Activated CD4-positive, alpha-beta T cell treated with anti-CD3 and anti-CD28 coated beads for 36 hours (primary cell): ENCODE measurements around the gene CTNS. TPM values are rescaled to one million over a fixed set of nuclear protein-coding genes. Genes with fewer than 3 reads are reported as not detected.

ENCODE experiments used
- ATAC-seq: fragments of 200-7000 bp; cut with Tn5 transposase; one replicate; pipeline ENCODE4 v1.10.0; 2021; ENCODE audit warnings: mild to moderate bottlenecking, moderate library complexity
- CTCF ChIA-PET: fragments of 350-600 bp; sonication (Branson Sonifier 250); formaldehyde crosslinking; loops from one replicate; lab custom pipeline; 2021; ENCODE audit warnings: antibody characterized with exemption; lab: Charles Lee
- POLR2A ChIA-PET: fragments of 350-600 bp; sonication (Branson Sonifier 250); formaldehyde crosslinking; loops from one replicate; lab custom pipeline; 2021; ENCODE audit warnings: antibody characterized with exemption, inconsistent platforms; lab: Charles Lee
- DNase-seq: peaks from one replicate; pipeline ENCODE4 v3.0.0-alpha.2; 2020
- H3K27ac Mint-ChIP-seq: one replicate; pipeline ENCODE4 v1.8.0; 2021; ENCODE audit warnings: mixed read lengths
- H3K27me3 Mint-ChIP-seq: one replicate; pipeline ENCODE4 v1.8.0; 2021; ENCODE audit warnings: mixed read lengths
- H3K36me3 Mint-ChIP-seq: one replicate; pipeline ENCODE4 v1.8.0; 2021; ENCODE audit warnings: low read depth, mixed read lengths
- H3K4me1 Mint-ChIP-seq: one replicate; pipeline ENCODE4 v1.8.0; 2021; ENCODE audit warnings: mixed read lengths
- H3K4me3 Mint-ChIP-seq: one replicate; pipeline ENCODE4 v1.8.0; 2021; ENCODE audit warnings: mild to moderate bottlenecking, moderate library complexity, mixed read lengths
- H3K9me3 Mint-ChIP-seq: one replicate; pipeline ENCODE4 v1.8.0; 2021; ENCODE audit warnings: low read depth, mixed read lengths
- intact Hi-C, 2 experiments: fragments of 100-400 bp; cut with DNase I in 1 of 2; cut with micrococcal nuclease in 1 of 2; formaldehyde crosslinking; loops; one replicate each; pipeline versions ENCODE4 v1.14.2 to v1.15.1; 2022 to 2024; cut with DNase I, micrococcal nuclease
- total RNA-seq, 2 experiments: library from RNA; stranded (reverse); gene quantifications; one replicate each; pipeline ENCODE4 v1.2.3, GENCODE V29; 2021

Gene CTNS
- total RNA-seq, 2 experiments from 2014 or later: 10.1 to 11.1 TPM

DNA sequence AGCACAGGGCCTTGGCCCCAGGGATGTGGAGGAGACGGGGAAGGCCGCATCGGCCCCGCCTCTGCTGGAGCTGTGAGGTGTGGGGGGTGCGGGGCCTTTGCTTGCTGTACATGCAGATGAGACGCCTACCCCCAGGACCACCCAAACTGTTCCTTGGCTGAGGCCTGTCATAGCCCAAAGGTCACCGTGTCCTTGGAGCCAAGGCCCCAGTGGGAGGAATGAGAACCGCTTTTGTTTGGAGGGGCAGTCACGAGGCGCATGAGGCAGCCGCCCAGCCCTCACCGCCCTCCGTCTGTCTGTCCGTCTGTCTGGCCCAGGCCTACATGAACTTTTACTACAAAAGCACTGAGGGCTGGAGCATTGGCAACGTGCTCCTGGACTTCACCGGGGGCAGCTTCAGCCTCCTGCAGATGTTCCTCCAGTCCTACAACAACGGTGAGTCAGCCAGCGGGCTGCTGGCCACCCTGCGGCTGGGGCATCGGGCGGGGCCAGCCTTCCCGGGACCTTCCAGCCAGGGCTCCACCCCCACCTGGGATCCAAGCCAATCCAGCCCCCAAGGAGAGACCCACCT lies 23.1 kb downstream of the CTNS start:
- Mint-ChIP-seq H3K9me3 (no peaks in the 10 kb centered on the region), H3K36me3 (no peaks in the 10 kb centered on the region), H3K4me3 (no peak overlapping the region), H3K27me3 (no peaks in the 10 kb centered on the region), H3K4me1 (no peaks in the 10 kb centered on the region), H3K27ac (no peak overlapping the region)
- ATAC-seq (no peak), DNase-seq (no peak)
- ChIA-PET POLR2A (no interaction called here), CTCF (interaction anchor here (0.5 kb wide), 1 partner anchor 186 kb away, joined by 3 read pairs; the partner anchor contains the start of gene NCBP3)
- intact Hi-C loops: no loop called here

DNA sequence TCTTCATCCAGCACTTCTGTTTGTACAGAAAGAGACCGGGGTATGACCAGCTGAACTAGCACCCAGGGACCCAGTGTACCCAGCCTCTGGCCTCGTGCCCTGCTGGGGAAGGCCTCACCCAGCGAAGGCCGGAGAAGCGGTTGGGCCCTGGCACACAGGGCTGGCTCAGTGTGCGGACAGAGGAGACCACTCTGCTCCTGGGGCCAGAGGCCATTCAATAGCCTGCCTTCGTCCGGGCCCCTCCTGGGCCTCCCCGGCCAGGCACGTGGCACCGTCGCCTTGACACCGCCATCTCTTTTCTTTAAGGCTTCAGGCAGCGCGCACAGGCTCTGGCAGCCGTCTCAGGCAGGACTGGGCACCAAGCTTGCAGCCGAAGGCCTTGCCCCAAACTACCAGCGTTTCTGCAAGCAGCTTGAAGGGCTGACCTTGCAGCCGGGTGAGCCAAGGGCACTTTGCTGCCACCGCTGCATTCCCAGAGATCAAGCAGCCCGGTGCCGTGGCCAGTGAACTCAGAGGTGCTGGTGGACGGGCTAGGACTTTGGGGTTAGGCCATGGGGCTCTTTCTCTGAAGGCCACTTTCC lies 23.8 kb downstream of the CTNS start:
- CTCF ChIA-PET: no interaction called here
- Mint-ChIP-seq H3K36me3 (no peaks in the 10 kb centered on the region), H3K9me3 (no peaks in the 10 kb centered on the region), H3K4me1 (no peaks in the 10 kb centered on the region), H3K27ac (no peak overlapping the region), H3K27me3 (no peaks in the 10 kb centered on the region), H3K4me3 (no peak overlapping the region)
- POLR2A ChIA-PET: no interaction called here
- ATAC-seq: no peak
- DNase-seq: no peak
- intact Hi-C loops: no loop called here

DNA sequence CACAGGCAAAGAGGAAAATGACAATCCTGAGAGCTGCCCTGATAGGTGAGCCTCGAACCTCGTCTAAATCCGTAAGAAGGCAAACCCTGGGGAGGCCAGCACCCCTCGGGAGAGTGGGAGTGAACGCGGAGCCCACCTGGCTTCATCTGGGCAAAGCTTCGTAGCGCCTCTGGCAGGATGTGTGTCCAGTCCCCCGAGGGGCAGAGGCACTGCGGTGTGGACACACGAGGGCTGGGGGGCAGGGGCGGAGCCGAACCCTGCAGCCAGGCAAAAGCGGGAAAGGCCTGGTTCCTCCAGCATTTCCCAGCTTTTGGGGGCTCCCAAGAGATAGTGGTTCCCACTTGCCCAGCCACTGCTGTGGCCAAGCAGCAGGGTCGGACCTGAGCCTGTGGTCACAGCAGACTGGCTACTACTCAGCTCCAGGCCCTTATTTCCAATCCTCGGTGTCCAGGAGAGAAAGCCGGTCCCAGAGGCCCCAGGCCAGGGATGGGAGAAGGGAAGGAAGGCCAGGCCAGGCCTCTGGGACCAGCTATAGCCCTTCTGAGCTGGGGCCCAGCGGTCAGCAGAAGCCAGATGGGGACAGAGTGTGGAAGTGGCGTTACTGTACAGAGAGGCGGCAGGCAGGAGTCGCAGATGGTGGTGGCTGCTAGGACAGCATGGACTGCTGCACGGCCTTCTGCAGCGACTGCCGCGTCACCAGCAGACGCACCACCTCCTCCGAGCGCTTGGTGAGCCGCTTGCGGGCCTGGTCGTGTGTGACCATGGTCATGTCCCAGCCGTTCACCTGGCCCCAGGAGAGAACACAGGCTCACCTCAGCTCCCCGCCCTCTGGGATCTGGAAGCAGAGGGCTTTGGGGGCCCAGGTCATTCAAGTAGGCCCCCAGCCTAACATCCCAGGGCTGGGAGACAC lies 26.8 kb downstream of the CTNS start:
- Mint-ChIP-seq H3K4me3 (no peak overlapping the region), H3K27me3 (no peaks in the 10 kb centered on the region), H3K36me3 (no peaks in the 10 kb centered on the region), H3K27ac (no peak overlapping the region), H3K4me1 (peaks cover 5% of the 10 kb centered on the region), H3K9me3 (no peaks in the 10 kb centered on the region)
- ChIA-PET CTCF (interaction anchor here (0.9 kb wide), 1 partner anchor 183 kb away, joined by 3 read pairs; no protein-coding TSS in a partner anchor), POLR2A (no interaction called here)
- intact Hi-C loops: no loop called here
- ATAC-seq (no peak), DNase-seq (no peak)

DNA sequence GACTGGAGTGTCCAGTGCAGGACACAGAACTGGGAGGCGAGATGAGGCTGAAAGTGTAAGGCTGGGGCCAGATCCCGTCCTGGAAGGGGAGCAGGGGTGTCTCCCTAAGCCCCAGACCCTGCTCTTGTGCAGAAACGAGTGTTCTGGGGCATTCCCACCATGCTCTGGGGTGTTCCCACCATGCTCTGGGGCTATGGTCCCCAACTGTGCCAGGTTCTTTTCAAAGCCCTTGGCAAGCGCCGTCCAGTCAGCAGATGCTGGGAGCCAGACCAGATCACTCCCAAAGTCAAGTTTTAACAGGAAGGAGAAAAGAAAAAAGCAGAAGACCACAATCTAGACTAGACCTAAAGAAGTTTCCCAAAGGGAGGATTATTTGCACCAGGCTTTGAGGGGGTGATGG lies 29.3 kb downstream of the CTNS start:
- Mint-ChIP-seq H3K27ac (no peak overlapping the region), H3K4me1 (peaks cover 16% of the 10 kb centered on the region), H3K4me3 (no peak overlapping the region), H3K36me3 (peaks cover 9% of the 10 kb centered on the region), H3K27me3 (no peaks in the 10 kb centered on the region), H3K9me3 (no peaks in the 10 kb centered on the region)
- intact Hi-C loops: no loop called here
- ChIA-PET CTCF (no interaction called here), POLR2A (no interaction called here)
- no peak for ATAC-seq
- DNase-seq: no peak

DNA sequence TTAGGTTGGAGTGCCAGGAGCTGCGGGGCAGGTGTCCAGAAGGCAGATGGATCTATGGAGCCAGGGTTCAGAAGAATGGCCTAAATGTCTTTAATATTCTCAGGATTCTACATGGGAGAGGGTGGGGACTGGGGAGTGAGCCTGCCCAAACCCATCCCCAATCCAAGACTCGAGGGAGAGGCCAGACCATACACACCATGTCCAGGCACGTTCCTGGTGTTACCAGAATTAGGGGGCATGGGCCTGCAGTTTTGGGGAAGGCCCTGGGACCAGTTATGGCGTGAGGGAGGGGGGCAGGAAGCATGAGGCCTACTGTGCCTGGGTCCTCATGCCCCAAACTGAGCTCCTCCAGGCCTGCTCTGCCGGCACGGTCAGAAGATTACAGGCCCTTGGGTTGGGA lies 30.0 kb downstream of the CTNS start:
- intact Hi-C loops: no loop called here
- POLR2A ChIA-PET: interaction anchor here (0.6 kb wide), 2 partner anchors 26 to 125 kb away, joined by 3 to 9 read pairs; no protein-coding TSS in a partner anchor

DNA sequence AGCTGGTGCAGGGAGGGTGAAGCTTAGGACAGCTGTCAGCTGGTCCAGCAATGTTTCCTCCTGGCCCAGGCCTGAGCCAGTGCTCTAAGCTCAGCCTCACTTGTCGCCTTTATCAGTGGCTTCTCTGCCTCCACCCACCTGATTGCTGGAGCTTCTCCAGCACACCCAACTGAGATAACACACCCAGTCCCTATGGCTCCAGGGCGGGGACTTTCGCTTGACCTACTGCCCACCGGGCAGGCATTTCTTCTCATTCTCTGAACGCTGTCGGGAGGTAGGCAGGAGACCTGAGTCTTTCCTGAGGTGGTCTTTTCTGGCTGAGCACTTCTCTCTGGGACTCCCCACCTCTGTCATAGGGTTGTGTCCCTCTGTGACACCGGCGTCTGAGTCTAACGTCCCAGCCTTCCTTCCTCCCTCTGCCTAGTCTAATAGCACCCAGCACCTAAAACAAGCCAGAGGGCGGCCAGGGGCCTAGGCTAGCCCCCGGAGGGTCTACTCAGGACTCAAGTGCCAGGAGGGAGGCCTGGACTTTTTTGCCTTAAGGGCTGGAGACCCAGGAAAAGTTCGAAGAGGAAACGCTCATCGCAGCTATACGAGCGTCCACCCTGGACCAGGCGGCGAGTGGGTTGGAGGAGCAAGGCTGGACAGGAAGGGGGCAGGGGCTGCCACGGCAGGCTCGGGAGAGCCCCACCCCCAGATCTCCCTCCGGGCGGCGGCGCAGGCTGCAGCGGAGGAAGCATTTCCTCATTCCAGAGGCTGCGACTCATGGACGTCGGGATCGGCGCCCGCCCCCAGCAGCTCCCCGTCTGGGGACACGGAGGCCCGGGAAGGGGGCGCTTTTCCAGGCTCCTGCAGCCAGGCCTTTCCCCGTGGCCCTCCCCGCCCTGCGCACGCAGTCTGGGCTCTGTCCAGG lies 31.1 kb downstream of the CTNS start:
- ATAC-seq (no peak), DNase-seq (peak; percentile 39)
- Mint-ChIP-seq H3K27ac (peak overlapping the region; percentile 31), H3K9me3 (no peaks in the 10 kb centered on the region), H3K4me1 (peaks cover 21% of the 10 kb centered on the region), H3K27me3 (no peaks in the 10 kb centered on the region), H3K36me3 (peaks cover 14% of the 10 kb centered on the region), H3K4me3 (peak overlapping the region; percentile 97)
- intact Hi-C loops: loop anchor here (1.0 kb wide), 9 partner anchors 31 to 956 kb away; partner anchors contain the start of genes CTNS (in 2 of the 2), SHPK (in 2 of the 2), CAMKK1 (in 1 of the 2) and CLUH (in 1 of the 2)
- ChIA-PET POLR2A (interaction anchor here (0.8 kb wide), 1 partner anchor 133 kb away, joined by 3 read pairs; no protein-coding TSS in a partner anchor), CTCF (interaction anchor here (0.6 to 1.2 kb wide), 2 partner anchors 31 to 104 kb away, joined by 3 read pairs; partner anchors contain the start of genes CTNS and SHPK)

More for the DNA sequence above, 30.0 kb downstream of the CTNS start:
- Mint-ChIP-seq H3K4me3 (peak overlapping the region; percentile 5), H3K9me3 (no peaks in the 10 kb centered on the region), H3K36me3 (peaks cover 11% of the 10 kb centered on the region), H3K27ac (no peak overlapping the region), H3K4me1 (peaks cover 17% of the 10 kb centered on the region), H3K27me3 (no peaks in the 10 kb centered on the region)
- ATAC-seq: no peak
- no peak for DNase-seq
- CTCF ChIA-PET: interaction anchor here (0.6 to 1.0 kb wide), 2 partner anchors 18 to 988 kb away, joined by 3 read pairs; no protein-coding TSS in a partner anchor

DNA sequence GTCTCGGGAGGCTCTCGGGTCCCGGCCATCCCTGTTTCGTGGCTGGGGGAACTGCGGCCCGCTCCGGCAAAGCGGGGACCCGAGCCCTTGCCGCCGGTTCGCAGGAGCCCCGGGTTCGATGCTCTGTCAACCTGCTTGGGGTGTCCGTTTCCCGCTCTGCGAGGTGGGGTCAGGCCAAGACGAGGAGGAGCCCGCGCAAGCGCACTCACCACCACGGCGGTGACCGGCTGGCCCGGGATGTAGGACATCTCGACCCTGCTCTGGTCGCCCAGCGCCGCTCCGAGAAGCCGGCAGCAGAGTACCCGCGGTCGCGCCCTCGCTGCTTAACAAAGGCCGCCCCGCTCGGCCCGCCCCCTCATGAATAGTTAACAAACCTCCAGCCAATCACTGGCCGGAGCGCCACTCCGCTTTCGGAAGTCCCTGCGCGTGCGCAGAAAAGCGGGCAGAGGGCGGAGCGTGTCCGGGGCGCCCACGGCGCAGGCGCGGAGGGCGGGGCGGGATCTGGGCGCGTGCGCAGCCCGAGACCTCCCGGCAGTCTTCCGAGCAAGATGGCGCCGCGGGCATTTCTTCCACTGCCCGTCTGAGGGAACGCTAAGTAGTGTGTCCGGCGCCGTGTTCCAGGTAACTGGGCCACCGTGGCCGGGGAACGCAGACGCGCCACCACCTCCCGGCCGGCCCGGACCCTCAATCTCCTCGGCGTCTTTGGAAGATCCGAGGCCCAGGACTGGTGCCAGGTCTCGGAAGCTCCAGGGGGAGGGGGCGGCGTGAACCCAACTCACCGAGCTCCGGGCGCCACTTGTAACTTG lies 31.9 kb downstream of the CTNS start, which contains the start of the genes EMC6 and TAX1BP3:
Gene EMC6, plus strand, starts transcription at position 534 of the 806 bp plus-strand sequence. CDS start 335 bp downstream, outside the sequence.
Gene TAX1BP3, minus strand, starts transcription at position 300 of the 806 bp plus-strand sequence. Its CDS starts 52 bp downstream, at position 248.
- Mint-ChIP-seq H3K4me3 (peak within 1 kb of the TSS; percentile 97), H3K27ac (peak within 1 kb of the TSS; percentile 94), H3K4me1 (peaks cover 21% of the 10 kb centered on the region), H3K36me3 (peaks cover 14% of the 10 kb centered on the region), H3K27me3 (no peaks in the 10 kb centered on the region), H3K9me3 (no peaks in the 10 kb centered on the region)
- intact Hi-C loops: loop anchor here (1.0 kb wide), 10 partner anchors 26 to 957 kb away; partner anchors contain the start of genes CTNS (in 2 of the 2), SHPK (in 2 of the 2), CAMKK1 (in 1 of the 2) and CLUH (in 1 of the 2)
- POLR2A ChIA-PET: interaction anchor here (0.6 to 0.9 kb wide), 2 partner anchors 51 to 177 kb away, joined by 3 to 4 read pairs; no protein-coding TSS in a partner anchor
- ATAC-seq: peak; percentile 94
- CTCF ChIA-PET: interaction anchor here (1.2 kb wide), 1 partner anchor 32 kb away, joined by 3 read pairs; the partner anchor contains the start of genes CTNS and SHPK
- DNase-seq: peak; percentile 99

DNA sequence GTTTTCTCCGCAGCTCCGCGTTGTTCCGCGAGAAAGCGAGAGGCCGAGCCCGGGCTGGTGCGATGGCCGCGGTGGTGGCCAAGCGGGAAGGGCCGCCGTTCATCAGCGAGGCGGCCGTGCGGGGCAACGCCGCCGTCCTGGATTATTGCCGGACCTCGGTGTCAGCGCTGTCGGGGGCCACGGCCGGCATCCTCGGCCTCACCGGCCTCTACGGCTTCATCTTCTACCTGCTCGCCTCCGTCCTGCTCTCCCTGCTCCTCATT lies 32.5 kb downstream of the CTNS start:
- Mint-ChIP-seq H3K36me3 (peaks cover 14% of the 10 kb centered on the region), H3K27ac (peak overlapping the region; percentile 94), H3K4me1 (peaks cover 21% of the 10 kb centered on the region), H3K4me3 (peak overlapping the region; percentile 97), H3K9me3 (no peaks in the 10 kb centered on the region), H3K27me3 (no peaks in the 10 kb centered on the region)
- ChIA-PET POLR2A (interaction anchor here (0.6 to 0.9 kb wide), 2 partner anchors 51 to 176 kb away, joined by 3 to 4 read pairs; no protein-coding TSS in a partner anchor), CTCF (no interaction called here)
- ATAC-seq (no peak), DNase-seq (no peak)
- intact Hi-C loops: loop anchor here in 1 of 2 experiments (1.0 kb wide), 1 partner anchor 25 kb away; no protein-coding TSS in a partner anchor

DNA sequence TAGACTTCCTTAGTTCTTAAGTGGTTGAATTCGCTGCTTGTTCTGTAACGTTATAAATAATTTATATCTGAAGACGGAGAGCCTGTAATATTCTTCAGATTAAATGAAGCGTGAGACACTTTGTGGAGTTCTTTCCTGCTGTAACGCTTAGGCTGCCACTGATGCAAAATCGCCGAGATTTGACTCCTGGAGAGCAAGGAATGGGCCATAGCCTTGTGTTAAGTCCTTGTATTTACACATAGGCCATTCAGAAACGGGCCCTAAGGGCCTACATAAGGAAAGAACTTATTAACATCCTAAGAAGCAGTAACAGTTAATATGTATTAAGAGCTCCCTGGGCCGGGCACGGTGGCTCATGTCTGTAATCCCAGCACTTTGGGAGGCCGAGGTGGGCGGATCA lies 33.0 kb downstream of the CTNS start:
- peaks cover 14% of the 10 kb centered on the region for H3K36me3 Mint-ChIP-seq
- peak overlapping the region; percentile 97 for H3K4me3 Mint-ChIP-seq
- peaks cover 21% of the 10 kb centered on the region for H3K4me1 Mint-ChIP-seq
- DNase-seq: no peak
- POLR2A ChIA-PET: interaction anchor here (1.2 kb wide), 1 partner anchor 41 kb away, joined by 5 read pairs; no protein-coding TSS in a partner anchor
- peak overlapping the region; percentile 94 for H3K27ac Mint-ChIP-seq
- CTCF ChIA-PET: interaction anchor here (1.0 kb wide), 2 partner anchors 26 to 53 kb away, joined by 3 to 4 read pairs; partner anchors contain the start of gene P2RX5
- intact Hi-C loops: loop anchor here in 1 of 2 experiments (1.0 kb wide), 1 partner anchor 25 kb away; no protein-coding TSS in a partner anchor
- H3K9me3 Mint-ChIP-seq: no peaks in the 10 kb centered on the region
- no peak for ATAC-seq
- H3K27me3 Mint-ChIP-seq: no peaks in the 10 kb centered on the region
